Inflammatory macrophage treated with lipopolysaccharide for 1 hour (primary cell): ENCODE data around the gene TOGARAM2.
"Not testable (repeated sequence)": the region's sequence is repeated elsewhere in the genome, so short reads cannot be mapped to it uniquely, and the experiment has no call there.

Experiments
- DNase-seq, 2 donors: peaks; one replicate each; pipeline ENCODE4 v3.0.0-alpha.2; 2020 to 2022

Gene TOGARAM2

DNA sequence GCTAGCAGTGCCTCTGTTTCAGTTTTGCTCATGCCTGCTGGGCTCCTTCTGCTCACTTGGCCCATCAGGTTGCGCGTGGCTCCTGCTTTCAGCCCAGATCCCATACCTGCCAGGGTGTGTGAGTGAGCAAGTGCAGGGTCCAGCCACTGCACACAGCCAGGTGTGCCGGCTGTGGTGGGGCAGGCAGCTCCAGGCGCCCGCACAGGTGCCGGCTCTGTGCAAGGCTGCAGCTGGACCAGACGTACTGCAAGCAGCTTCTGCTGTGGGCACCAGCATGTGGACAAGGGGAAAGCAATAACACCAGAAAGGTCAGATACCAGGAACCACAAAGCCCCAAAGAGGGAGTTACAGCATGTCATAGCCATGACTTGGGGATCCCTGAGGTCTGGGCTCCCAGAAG is 98.8 kb downstream of the TOGARAM2 start:
- no peak for DNase-seq

DNA sequence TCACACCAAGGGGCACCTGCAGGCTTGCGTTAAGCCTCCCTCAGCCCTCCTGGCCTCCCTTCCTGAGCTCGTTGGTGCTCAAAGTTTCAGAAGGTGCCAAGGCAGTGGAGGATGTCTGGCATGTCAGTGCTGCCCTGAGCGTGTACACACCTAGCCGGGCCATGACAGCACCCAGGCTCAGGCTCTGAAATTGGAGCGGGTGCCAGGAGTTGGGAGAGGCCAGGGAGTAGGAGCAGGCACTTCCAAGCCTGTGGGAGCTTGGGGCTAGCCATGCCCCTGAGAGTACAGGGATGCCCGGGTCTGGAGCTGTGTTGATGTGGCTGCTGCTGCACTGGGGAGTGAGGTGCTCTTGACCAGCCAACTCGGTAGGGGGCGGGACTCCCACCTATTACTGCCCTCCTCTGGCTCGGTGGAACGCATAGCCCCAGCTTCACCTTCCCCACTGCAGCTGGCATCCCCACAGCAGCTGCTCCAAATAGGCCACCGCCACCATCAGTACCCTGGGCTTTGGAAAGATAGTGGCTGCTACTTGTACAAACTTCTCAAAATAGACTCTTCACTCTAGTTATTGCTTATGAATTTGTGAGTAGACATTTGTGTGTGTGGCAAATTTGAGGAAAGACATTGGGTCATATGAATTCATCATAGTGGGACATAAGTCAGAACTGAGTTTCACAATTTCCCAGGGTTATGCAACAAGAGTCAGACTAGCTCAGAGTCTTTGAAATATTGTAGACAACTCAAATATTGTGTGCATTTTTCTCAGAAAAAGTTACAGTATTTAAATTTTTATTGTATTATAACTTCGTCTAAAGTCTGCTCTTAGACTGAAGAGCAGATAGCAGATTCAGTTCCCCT is 100.0 kb downstream of the TOGARAM2 start:
- DNase-seq = peak; percentile 90 to 98

DNA sequence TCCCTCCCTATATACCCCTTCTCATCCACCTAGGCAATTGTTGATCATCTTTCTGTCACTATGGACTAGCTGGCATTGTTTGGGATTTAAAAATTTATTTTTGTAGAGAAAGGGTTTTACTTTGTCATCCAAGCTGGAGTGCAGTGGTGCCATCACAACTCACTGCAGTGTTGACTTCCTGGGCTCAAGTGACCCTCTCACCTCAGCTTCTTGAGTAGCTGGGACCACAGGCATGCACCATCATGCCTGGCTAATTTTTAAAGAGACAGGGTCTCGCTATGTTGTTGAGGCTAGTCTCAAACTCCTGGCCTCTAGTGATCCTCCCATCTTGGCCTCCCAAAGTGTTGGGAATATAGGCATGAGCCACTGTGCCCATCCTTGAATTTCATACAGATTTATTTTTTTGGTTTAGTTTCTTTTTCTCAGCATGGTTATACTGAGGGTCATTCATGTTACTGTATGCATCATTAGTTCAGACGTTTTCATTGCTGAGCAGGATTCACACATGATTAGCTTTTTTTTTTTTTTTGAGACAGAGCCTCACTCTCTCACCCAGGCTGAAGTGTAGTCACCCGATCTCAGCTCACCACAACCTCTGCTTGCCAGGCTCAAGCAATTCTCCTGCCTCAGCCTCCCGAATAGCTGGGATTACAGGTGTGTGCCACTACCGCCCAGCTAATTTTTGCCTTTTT is 101.9 kb downstream of the TOGARAM2 start:
- DNase-seq = no peak

DNA sequence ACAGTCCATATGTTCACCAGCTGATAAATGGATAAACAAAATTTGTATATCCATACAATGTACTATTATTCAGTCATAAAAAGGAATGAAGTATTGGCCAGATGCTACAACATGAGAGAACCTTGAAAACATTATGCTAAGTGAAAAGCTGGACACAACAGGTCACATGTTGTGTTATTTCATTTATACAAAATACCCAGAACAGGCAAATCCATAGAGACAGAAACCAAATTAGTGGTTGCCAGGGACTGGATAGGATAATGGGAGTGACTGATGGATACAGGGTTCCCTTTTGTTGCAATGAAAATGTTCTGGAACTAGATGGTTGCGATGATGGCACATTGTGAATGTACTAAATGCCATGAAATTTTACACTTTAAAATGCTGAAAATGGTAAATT is 103.5 kb downstream of the TOGARAM2 start:
- DNase-seq = no peak

DNA sequence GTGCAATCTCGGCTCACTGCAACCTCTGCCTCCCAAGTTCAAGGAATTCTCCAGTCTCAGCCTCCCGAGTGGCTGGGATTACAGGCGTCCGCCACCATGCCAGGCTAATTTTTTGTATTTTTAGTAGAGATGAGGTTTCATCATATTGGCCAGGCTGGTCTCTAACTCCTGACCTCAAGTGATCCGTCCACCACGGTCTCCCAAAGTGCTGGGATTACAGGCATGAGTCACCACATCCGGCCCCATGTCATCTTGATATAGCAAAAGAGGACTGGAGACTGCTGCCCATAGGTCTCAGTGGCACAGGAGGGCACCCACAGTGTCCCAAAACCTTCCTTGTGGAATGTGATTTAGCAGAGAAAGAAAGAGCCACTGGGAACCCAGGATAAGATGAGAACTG is 109.2 kb downstream of the TOGARAM2 start:
- DNase-seq = not testable (repeated sequence)

DNA sequence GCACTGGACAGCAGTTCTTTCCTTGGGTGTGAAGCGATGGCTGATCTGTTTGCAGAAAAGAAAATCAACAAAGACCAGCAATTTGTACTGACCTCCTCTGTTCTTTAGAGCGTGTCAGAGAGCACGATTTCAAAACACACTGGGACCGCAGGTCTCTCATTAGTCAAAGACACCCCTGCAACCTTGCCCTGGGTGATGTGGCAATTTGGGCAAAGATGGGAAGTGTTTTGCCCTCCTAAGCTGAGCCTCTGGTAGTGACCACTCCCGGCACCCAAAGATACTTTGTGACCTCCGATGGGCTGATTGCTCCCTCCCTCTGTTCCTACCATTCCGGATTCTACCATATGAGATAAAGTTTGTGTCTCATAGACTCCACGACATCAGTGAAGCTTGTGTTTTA is 115.9 kb downstream of the TOGARAM2 start:
- DNase-seq = no peak

DNA sequence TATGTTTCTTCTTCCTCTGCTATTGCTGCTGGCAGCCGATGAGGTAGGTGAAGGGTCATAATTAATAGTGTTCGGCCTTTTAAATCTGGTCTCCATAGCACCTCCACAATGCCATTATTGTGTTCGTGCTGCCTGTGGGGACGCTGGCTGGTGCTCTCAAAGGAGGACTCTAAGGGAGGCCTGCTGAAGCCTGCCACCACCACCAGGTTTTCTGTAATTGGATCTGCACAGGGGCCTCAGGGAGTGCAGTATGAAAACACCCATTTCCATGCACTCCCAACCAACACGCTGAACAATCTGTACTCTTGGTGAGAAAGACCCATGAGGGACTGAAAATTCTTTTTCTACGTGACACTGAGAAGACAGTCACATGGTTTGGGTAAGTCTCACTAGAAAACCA is 116.5 kb downstream of the TOGARAM2 start:
- DNase-seq = no peak

DNA sequence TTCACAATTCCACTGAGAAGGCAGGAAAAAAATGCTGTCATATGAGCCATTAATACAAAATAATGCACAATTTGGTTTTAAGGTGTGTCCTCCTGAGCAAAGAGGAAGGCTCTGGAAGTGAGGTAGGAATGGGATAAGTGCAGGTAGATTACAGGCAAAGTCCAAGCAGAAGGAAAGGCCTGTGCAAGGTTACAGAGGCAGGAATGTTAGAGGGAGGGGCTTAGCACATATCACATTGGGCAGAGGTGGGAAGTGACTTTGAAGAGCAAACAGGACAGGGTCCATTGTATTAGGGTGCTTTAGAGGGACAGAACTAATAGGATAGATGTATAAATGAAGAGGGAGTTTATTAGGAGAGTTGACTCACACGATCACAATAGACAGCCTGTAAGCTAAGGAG is 119.5 kb downstream of the TOGARAM2 start:
- no peak for DNase-seq
